Panc1 (cell line): ENCODE results near the gene FZD7.

Experiments used
- CTCF ChIP-seq: fragments of 450-650 bp; IDR thresholded peaks from 2 replicates; pipeline ENCODE4 v1.5.1; 2017; ENCODE audit warnings: mild to moderate bottlenecking
- POLR2AphosphoS5 ChIP-seq: IDR thresholded peaks from 2 replicates; pipeline ENCODE4 v1.6.1; 2012; ENCODE audit warnings: mild to moderate bottlenecking, low read depth, low read length, moderate library complexity
- SIN3A ChIP-seq: IDR thresholded peaks from 2 replicates; pipeline ENCODE4 v1.6.1; 2012; ENCODE audit warnings: low read depth, mild to moderate bottlenecking, low read length, moderate library complexity, borderline replicate concordance; ENCODE audit not compliant: insufficient read depth

DNA sequence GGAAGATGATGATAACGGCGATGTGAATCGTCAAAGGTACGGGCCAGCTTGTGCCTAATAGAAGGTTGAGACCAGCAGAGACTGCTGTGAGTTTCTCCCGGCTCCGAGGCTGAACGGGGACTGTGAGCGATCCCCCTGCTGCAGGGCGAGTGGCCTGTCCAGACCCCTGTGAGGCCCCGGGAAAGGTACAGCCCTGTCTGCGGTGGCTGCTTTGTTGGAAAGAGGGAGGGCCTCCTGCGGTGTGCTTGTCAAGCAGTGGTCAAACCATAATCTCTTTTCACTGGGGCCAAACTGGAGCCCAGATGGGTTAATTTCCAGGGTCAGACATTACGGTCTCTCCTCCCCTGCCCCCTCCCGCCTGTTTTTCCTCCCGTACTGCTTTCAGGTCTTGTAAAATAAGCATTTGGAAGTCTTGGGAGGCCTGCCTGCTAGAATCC is 3.0 kb downstream of the FZD7 start:
- TF ChIP-seq CTCF (no peak), POLR2AphosphoS5 (no peak; the same call in 1 of the 2 replicates), SIN3A (no peak)
